Neural progenitor cell (in vitro differentiated cells): ENCODE data around the gene GRN. TPM values are rescaled to one million over a fixed set of nuclear protein-coding genes. Genes with fewer than 3 reads are reported as not detected.
A peak's percentile ranks its signal among the peaks of the same experiment; 100 is the strongest.

Experiments used
- DNase-seq: peaks from one replicate; pipeline ENCODE4 v3.0.0-alpha.2; 2016; ENCODE audit warnings: low spot score
- H2AFZ ChIP-seq: fragments of 200-600 bp; sonication (generic); replicated peaks from 2 replicates; pipeline ENCODE4 v1.6.1; 2016; ENCODE audit warnings: antibody characterized with exemption
- H3F3A ChIP-seq: fragments of 200-600 bp; sonication (generic); 2 replicates; pipeline ENCODE4 v1.6.1; 2016; ENCODE audit warnings: antibody characterized with exemption, low read depth
- H3K27ac ChIP-seq: fragments of 200-600 bp; sonication (generic); 2 replicates; pipeline ENCODE4 v1.5.1; 2016; ENCODE audit warnings: mild to moderate bottlenecking
- H3K27me3 ChIP-seq: fragments of 200-600 bp; sonication (generic); 2 replicates; pipeline ENCODE4 v1.6.1; 2016; ENCODE audit warnings: mild to moderate bottlenecking, moderate library complexity
- H3K36me3 ChIP-seq: fragments of 200-600 bp; sonication (generic); 2 replicates; pipeline ENCODE4 v1.5.1; 2016
- H3K4me1 ChIP-seq: fragments of 200-600 bp; sonication (generic); 2 replicates; pipeline ENCODE4 v1.6.1; 2016; ENCODE audit warnings: mixed run types
- H3K4me2 ChIP-seq: fragments of 200-600 bp; sonication (generic); 2 replicates; pipeline ENCODE4 v1.6.1; 2016
- H3K4me3 ChIP-seq: fragments of 200-600 bp; sonication (generic); 2 replicates; pipeline ENCODE4 v1.5.1; 2016
- H3K79me2 ChIP-seq: fragments of 200-600 bp; sonication (generic); 2 replicates; pipeline ENCODE4 v1.6.1; 2016; ENCODE audit warnings: low read depth
- H3K9ac ChIP-seq: fragments of 200-600 bp; sonication (generic); 2 replicates; pipeline ENCODE4 v1.6.1; 2016
- H3K9me3 ChIP-seq: fragments of 200-600 bp; sonication (generic); 2 replicates; pipeline ENCODE4 v1.5.1; 2016; ENCODE audit warnings: low read depth
- H4K20me1 ChIP-seq: fragments of 200-600 bp; sonication (generic); 2 replicates; pipeline ENCODE4 v1.6.1; 2016; ENCODE audit warnings: low read depth
- H3K27ac Mint-ChIP-seq: 3 replicates; pipeline ENCODE4 v1.8.0; 2021; ENCODE audit warnings: mixed read lengths
- H3K27me3 Mint-ChIP-seq: 2 replicates; pipeline ENCODE4 v1.8.0; 2022; ENCODE audit warnings: low read depth, mild to moderate bottlenecking, inconsistent platforms, moderate library complexity, mixed read lengths; ENCODE audit not compliant: insufficient read depth
- H3K36me3 Mint-ChIP-seq: 3 replicates; pipeline ENCODE4 v1.8.0; 2021; ENCODE audit warnings: mixed read lengths
- H3K4me1 Mint-ChIP-seq: 3 replicates; pipeline ENCODE4 v1.8.0; 2021; ENCODE audit warnings: mixed read lengths
- H3K4me3 Mint-ChIP-seq: 3 replicates; pipeline ENCODE4 v1.8.0; 2021; ENCODE audit warnings: mild to moderate bottlenecking, moderate library complexity, mixed read lengths
- H3K9me3 Mint-ChIP-seq: 3 replicates; pipeline ENCODE4 v1.8.0; 2020; ENCODE audit warnings: mixed read lengths
- CTCF ChIP-seq: fragments of 200-600 bp; sonication (generic); IDR thresholded peaks from 2 replicates; pipeline ENCODE4 v1.5.1; 2017; ENCODE audit warnings: antibody characterized with exemption, mild to moderate bottlenecking
- EZH2 ChIP-seq: fragments of 200-600 bp; sonication (generic); IDR thresholded peaks from 2 replicates; pipeline ENCODE4 v1.6.1; 2017; ENCODE audit warnings: antibody characterized with exemption, mild to moderate bottlenecking, moderate library complexity
- EZH2phosphoT487 ChIP-seq: fragments of 200-600 bp; sonication (generic); IDR thresholded peaks from 2 replicates; pipeline ENCODE4 v1.6.1; 2017; ENCODE audit warnings: antibody characterized with exemption
- small RNA-seq: library from RNA; depleted of rRNA; stranded (forward); fragments of <200 nt; gene quantifications from one replicate; pipeline ENCODE3, GENCODE V24; 2015
- total RNA-seq: library from RNA; depleted of rRNA; stranded (reverse); fragments of >200 nt; gene quantifications from 2 replicates; pipeline ENCODE4 v1.2.3, GENCODE V29; 2015; ENCODE audit warnings: low replicate concordance

Gene GRN
- total RNA-seq, 1 donor from 2014 or later: 28.2 TPM

- H3K9me3 Mint-ChIP-seq: no peaks in the 10 kb centered on the region
- H3K4me3 Mint-ChIP-seq: no peak overlapping the region
- Histone ChIP-seq H3K9ac (no peak overlapping the region), H3K27ac (no peak overlapping the region), H2AFZ (no peak overlapping the region), H3K79me2 (no peaks in the 10 kb centered on the region), H3K27me3 (no peaks in the 10 kb centered on the region), H3K4me2 (no peak overlapping the region), H3K9me3 (no peaks in the 10 kb centered on the region), H3K4me3 (no peak overlapping the region), H3K36me3 (peaks cover 3% of the 10 kb centered on the region), H3F3A (peaks cover 19% of the 10 kb centered on the region), H3K4me1 (no peaks in the 10 kb centered on the region), H4K20me1 (no peaks in the 10 kb centered on the region)
- H3K4me1 Mint-ChIP-seq: no peaks in the 10 kb centered on the region
- TF ChIP-seq EZH2: no peak
- no peak for TF ChIP-seq EZH2phosphoT487
- no peak for TF ChIP-seq CTCF
- H3K36me3 Mint-ChIP-seq: peaks cover 29% of the 10 kb centered on the region
- H3K27me3 Mint-ChIP-seq: peaks cover 7% of the 10 kb centered on the region
- H3K27ac Mint-ChIP-seq: no peak overlapping the region
- DNase-seq: no peak
Observed at GRCh38 chr17:44397479-44398440, 52.7 kb downstream of the GRN start.

- H3K79me2 ChIP-seq: no peaks in the 10 kb centered on the region
- Mint-ChIP-seq H3K27ac (no peak overlapping the region), H3K9me3 (no peaks in the 10 kb centered on the region), H3K4me3 (no peak overlapping the region), H3K4me1 (no peaks in the 10 kb centered on the region), H3K27me3 (peaks cover 7% of the 10 kb centered on the region), H3K36me3 (peaks cover 29% of the 10 kb centered on the region)
- H3K36me3 ChIP-seq: peaks cover 3% of the 10 kb centered on the region
- no peak overlapping the region for H3K4me3 ChIP-seq
- H3K9ac ChIP-seq: no peak overlapping the region
- H4K20me1 ChIP-seq: no peaks in the 10 kb centered on the region
- no peak for DNase-seq
- H3K4me2 ChIP-seq: no peak overlapping the region
- TF ChIP-seq CTCF: no peak
- TF ChIP-seq EZH2phosphoT487: no peak
- no peak for TF ChIP-seq EZH2
- H3F3A ChIP-seq: peaks cover 19% of the 10 kb centered on the region
- H2AFZ ChIP-seq: no peak overlapping the region
- no peaks in the 10 kb centered on the region for H3K27me3 ChIP-seq
- no peaks in the 10 kb centered on the region for H3K9me3 ChIP-seq
- no peak overlapping the region for H3K27ac ChIP-seq
- no peaks in the 10 kb centered on the region for H3K4me1 ChIP-seq
Observed at GRCh38 chr17:44398692-44399691, 53.9 kb downstream of the GRN start.

GRCh38 chr17:44400226-44400847 is 55.2 kb downstream of the GRN start:
- H3K9me3 Mint-ChIP-seq: no peaks in the 10 kb centered on the region
- H3K36me3 Mint-ChIP-seq: peaks cover 32% of the 10 kb centered on the region
- H3K4me2 ChIP-seq: no peak overlapping the region
- no peak overlapping the region for H3K27ac Mint-ChIP-seq
- H3K79me2 ChIP-seq: no peaks in the 10 kb centered on the region
- no peak overlapping the region for H3K4me3 Mint-ChIP-seq
- H3K9me3 ChIP-seq: no peaks in the 10 kb centered on the region
- peaks cover 9% of the 10 kb centered on the region for H3K27me3 Mint-ChIP-seq
- H3K36me3 ChIP-seq: peaks cover 3% of the 10 kb centered on the region
- H3K4me3 ChIP-seq: no peak overlapping the region
- no peak overlapping the region for H2AFZ ChIP-seq
- H3K27me3 ChIP-seq: no peaks in the 10 kb centered on the region
- no peaks in the 10 kb centered on the region for H3K4me1 Mint-ChIP-seq
- H3F3A ChIP-seq: peaks cover 16% of the 10 kb centered on the region
- TF ChIP-seq EZH2 (no peak), CTCF (peak; percentile 61)
- no peaks in the 10 kb centered on the region for H3K4me1 ChIP-seq
- H4K20me1 ChIP-seq: no peaks in the 10 kb centered on the region
- H3K9ac ChIP-seq: no peak overlapping the region
- peak overlapping the region; percentile 37 for H3K27ac ChIP-seq
- DNase-seq: peak; percentile 18

Small RNA genes lying within 50 kb of the gene (small RNA-seq; reads per million reads assigned to genes)
- gene RF00012: not detected
- not detected for gene RNU6-453P

Other genes starting within 250 kb of the GRN start
- 23.6 and 71.0 TPM in 2 replicates for gene HDAC5, start 221.7 kb upstream of the GRN start, total RNA-seq
- gene HROB, start 203.4 kb upstream of the GRN start, total RNA-seq: 6.5 and 11.0 TPM in 2 replicates
- not detected in 2 replicates for gene ASB16, start 174.6 kb upstream of the GRN start, total RNA-seq
- 16.6 and 26.3 TPM in 2 replicates for gene TMUB2, start 158.3 kb upstream of the GRN start, total RNA-seq
- gene ATXN7L3, start 145.4 kb upstream of the GRN start, total RNA-seq: 38.9 and 73.6 TPM in 2 replicates
- 23.7 and 32.9 TPM in 2 replicates for gene UBTF, start 125.6 kb upstream of the GRN start, total RNA-seq
- not detected in 2 replicates for gene SLC4A1, start 77.2 kb upstream of the GRN start, total RNA-seq
- 0.09 and 0.58 TPM in 2 replicates for gene RUNDC3A, start 36.7 kb upstream of the GRN start, total RNA-seq
- gene SLC25A39, start 20.5 kb upstream of the GRN start, total RNA-seq: 61.2 and 146 TPM in 2 replicates
- gene FAM171A2, start 18.6 kb downstream of the GRN start, total RNA-seq: 18.1 and 68.1 TPM in 2 replicates
- 4.7 and 8.0 TPM in 2 replicates for gene ITGA2B, start 44.3 kb downstream of the GRN start, total RNA-seq
- 41.4 and 44.1 TPM in 2 replicates for gene GPATCH8, start 158.1 kb downstream of the GRN start, total RNA-seq
- gene FZD2, start 212.2 kb downstream of the GRN start, total RNA-seq: 56.6 and 188 TPM in 2 replicates